Activated naive CD8-positive, alpha-beta T cell treated with anti-CD3 and anti-CD28 coated beads, Interleukin-2, amount 50 U/mL, for 24 hours (primary cell): ENCODE results near the gene ZNF443.
"Not testable (repeated sequence)": the region's sequence is repeated elsewhere in the genome, so short reads cannot be mapped to it uniquely, and the experiment has no call there.

Source experiments
- ATAC-seq: fragments of 150-1000 bp; cut with Tn5 transposase; one replicate; pipeline ENCODE4 v1.10.0; 2021
- DNase-seq: peaks from one replicate; pipeline ENCODE4 v3.0.0; 2021
- H3K27ac Mint-ChIP-seq: one replicate; pipeline ENCODE4 v1.8.0; 2021; ENCODE audit warnings: mild to moderate bottlenecking, mixed read lengths
- H3K27me3 Mint-ChIP-seq: one replicate; pipeline ENCODE4 v1.8.0; 2021; ENCODE audit warnings: mixed read lengths
- H3K36me3 Mint-ChIP-seq: one replicate; pipeline ENCODE4 v1.8.0; 2021; ENCODE audit warnings: low read depth, mixed read lengths
- H3K4me1 Mint-ChIP-seq: one replicate; pipeline ENCODE4 v1.8.0; 2021; ENCODE audit warnings: mixed read lengths
- H3K4me3 Mint-ChIP-seq: one replicate; pipeline ENCODE4 v1.8.0; 2021; ENCODE audit warnings: mild to moderate bottlenecking, moderate library complexity, mixed read lengths
- H3K9me3 Mint-ChIP-seq: one replicate; pipeline ENCODE4 v1.8.0; 2021; ENCODE audit warnings: mixed read lengths

The ZNF443 gene

GRCh38 chr19:12440541-12441316 is at the start of gene ZNF443:
ZNF443 (minus strand) TSS chr19:12441021; CDS start chr19:12440914, 107 bp downstream.
- Mint-ChIP-seq H3K36me3 (peaks cover 10% of the 10 kb centered on the region), H3K4me3 (peak within 1 kb of the TSS; percentile 99), H3K27me3 (no peaks in the 10 kb centered on the region), H3K4me1 (peaks cover 16% of the 10 kb centered on the region), H3K9me3 (peaks cover 20% of the 10 kb centered on the region), H3K27ac (peak within 1 kb of the TSS; percentile 96)
- ATAC-seq, result peak; percentile 99
- peak; percentile 98 for DNase-seq

- not testable (repeated sequence) for H3K4me3 Mint-ChIP-seq, H3K27ac Mint-ChIP-seq, ATAC-seq, H3K9me3 Mint-ChIP-seq, DNase-seq, H3K27me3 Mint-ChIP-seq, H3K36me3 Mint-ChIP-seq
- H3K4me1 Mint-ChIP-seq, result peaks cover 31% of the 10 kb centered on the region
Measured at GRCh38 chr19:12486265-12486783, 45.5 kb upstream of the ZNF443 start.

- Mint-ChIP-seq H3K4me3 (peak overlapping the region; percentile 90), H3K4me1 (peaks cover 31% of the 10 kb centered on the region), H3K9me3 (no peaks in the 10 kb centered on the region), H3K27me3 (no peaks in the 10 kb centered on the region), H3K27ac (no peak overlapping the region), H3K36me3 (peaks cover 2% of the 10 kb centered on the region)
- no peak for ATAC-seq
- no peak for DNase-seq
Measured at GRCh38 chr19:12485571-12485970, 44.8 kb upstream of the ZNF443 start.

- Mint-ChIP-seq H3K4me1 (peaks cover 31% of the 10 kb centered on the region), H3K27ac (peak overlapping the region; percentile 72), H3K4me3 (peak overlapping the region; percentile 90), H3K36me3 (peaks cover 2% of the 10 kb centered on the region), H3K9me3 (no peaks in the 10 kb centered on the region), H3K27me3 (no peaks in the 10 kb centered on the region)
- DNase-seq, result no peak
- peak; percentile 8 for ATAC-seq
Measured at GRCh38 chr19:12485052-12485416, 44.2 kb upstream of the ZNF443 start.

GRCh38 chr19:12484371-12485051 is 43.7 kb upstream of the ZNF443 start, which contains the start of gene ZNF709:
ZNF709 (minus strand) TSS chr19:12484816; CDS start chr19:12484657, 159 bp downstream.
- Mint-ChIP-seq H3K27me3 (no peaks in the 10 kb centered on the region), H3K27ac (peak within 1 kb of the TSS; percentile 72), H3K4me1 (peaks cover 35% of the 10 kb centered on the region), H3K36me3 (peaks cover 2% of the 10 kb centered on the region), H3K9me3 (no peaks in the 10 kb centered on the region), H3K4me3 (peak within 1 kb of the TSS; percentile 90)
- ATAC-seq (peak; percentile 99), DNase-seq (peak; percentile 92)

- Mint-ChIP-seq H3K27ac (no peak overlapping the region), H3K9me3 (no peaks in the 10 kb centered on the region), H3K4me1 (peaks cover 37% of the 10 kb centered on the region), H3K4me3 (peak overlapping the region; percentile 90), H3K36me3 (peaks cover 2% of the 10 kb centered on the region), H3K27me3 (no peaks in the 10 kb centered on the region)
- DNase-seq (no peak), ATAC-seq (no peak)
Measured at GRCh38 chr19:12484011-12484370, 43.2 kb upstream of the ZNF443 start.

- H3K4me3 Mint-ChIP-seq, result peak overlapping the region; percentile 16
- H3K36me3 Mint-ChIP-seq, result peaks cover 2% of the 10 kb centered on the region
- H3K27ac Mint-ChIP-seq, result peak overlapping the region; percentile 23
- no peaks in the 10 kb centered on the region for H3K9me3 Mint-ChIP-seq
- H3K27me3 Mint-ChIP-seq, result no peaks in the 10 kb centered on the region
- ATAC-seq (no peak), DNase-seq (no peak)
- peaks cover 49% of the 10 kb centered on the region for H3K4me1 Mint-ChIP-seq
Measured at GRCh38 chr19:12482509-12482886, 41.7 kb upstream of the ZNF443 start.

GRCh38 chr19:12481781-12482508 is 41.1 kb upstream of the ZNF443 start:
- Mint-ChIP-seq H3K9me3 (no peaks in the 10 kb centered on the region), H3K27ac (no peak overlapping the region), H3K4me1 (peaks cover 49% of the 10 kb centered on the region), H3K27me3 (no peaks in the 10 kb centered on the region), H3K36me3 (peaks cover 2% of the 10 kb centered on the region), H3K4me3 (peak overlapping the region; percentile 16)
- DNase-seq (no peak), ATAC-seq (no peak)

GRCh38 chr19:12478234-12478941 is 37.6 kb upstream of the ZNF443 start:
- H3K9me3 Mint-ChIP-seq, result no peaks in the 10 kb centered on the region
- no peak for ATAC-seq

GRCh38 chr19:12467651-12468050 is 26.8 kb upstream of the ZNF443 start:
- not testable (repeated sequence) for H3K27ac Mint-ChIP-seq, H3K4me1 Mint-ChIP-seq, H3K4me3 Mint-ChIP-seq, ATAC-seq, H3K27me3 Mint-ChIP-seq, DNase-seq
- H3K36me3 Mint-ChIP-seq, result peaks cover 64% of the 10 kb centered on the region
- H3K9me3 Mint-ChIP-seq, result peaks cover 47% of the 10 kb centered on the region

More at GRCh38 chr19:12478234-12478941, 37.6 kb upstream of the ZNF443 start:
- no peak for DNase-seq
- H3K4me1 Mint-ChIP-seq, result peaks cover 34% of the 10 kb centered on the region
- no peak overlapping the region for H3K4me3 Mint-ChIP-seq
- no peaks in the 10 kb centered on the region for H3K27me3 Mint-ChIP-seq
- no peak overlapping the region for H3K27ac Mint-ChIP-seq
- H3K36me3 Mint-ChIP-seq, result peaks cover 2% of the 10 kb centered on the region

GRCh38 chr19:12465211-12465610 is 24.4 kb upstream of the ZNF443 start:
- no peak overlapping the region for H3K4me3 Mint-ChIP-seq
- no peaks in the 10 kb centered on the region for H3K27me3 Mint-ChIP-seq
- H3K4me1 Mint-ChIP-seq, result no peaks in the 10 kb centered on the region
- no peak overlapping the region for H3K27ac Mint-ChIP-seq
- H3K36me3 Mint-ChIP-seq, result peaks cover 72% of the 10 kb centered on the region
- no peak for DNase-seq
- H3K9me3 Mint-ChIP-seq, result peaks cover 53% of the 10 kb centered on the region
- ATAC-seq, result no peak

- peaks cover 70% of the 10 kb centered on the region for H3K36me3 Mint-ChIP-seq
- no peaks in the 10 kb centered on the region for H3K27me3 Mint-ChIP-seq
- H3K9me3 Mint-ChIP-seq, result peaks cover 52% of the 10 kb centered on the region
- H3K4me1 Mint-ChIP-seq, result no peaks in the 10 kb centered on the region
- no peak for ATAC-seq
- H3K27ac Mint-ChIP-seq, result no peak overlapping the region
- no peak for DNase-seq
- H3K4me3 Mint-ChIP-seq, result no peak overlapping the region
Measured at GRCh38 chr19:12464769-12465168, 23.9 kb upstream of the ZNF443 start.

- H3K27me3 Mint-ChIP-seq, H3K4me1 Mint-ChIP-seq, DNase-seq, ATAC-seq, H3K4me3 Mint-ChIP-seq, H3K27ac Mint-ChIP-seq: not testable (repeated sequence)
- H3K36me3 Mint-ChIP-seq, result peaks cover 74% of the 10 kb centered on the region
- peaks cover 58% of the 10 kb centered on the region for H3K9me3 Mint-ChIP-seq
Measured at GRCh38 chr19:12464139-12464538, 23.3 kb upstream of the ZNF443 start.

- ATAC-seq, result no peak
- no peak for DNase-seq
- H3K4me1 Mint-ChIP-seq, result no peaks in the 10 kb centered on the region
- H3K36me3 Mint-ChIP-seq, result peaks cover 24% of the 10 kb centered on the region
- H3K9me3 Mint-ChIP-seq, result peaks cover 39% of the 10 kb centered on the region
- no peak overlapping the region for H3K4me3 Mint-ChIP-seq
- no peak overlapping the region for H3K27ac Mint-ChIP-seq
- H3K27me3 Mint-ChIP-seq, result no peaks in the 10 kb centered on the region
Measured at GRCh38 chr19:12453495-12453894, 12.7 kb upstream of the ZNF443 start.
